Jurkat, Clone E6-1 (cell line): ENCODE data around the gene KCNMB4.
"Not testable (repeated sequence)": the region's sequence is repeated elsewhere in the genome, so short reads cannot be mapped to it uniquely, and the experiment has no call there.

Source experiments
- DNase-seq: peaks from one replicate; pipeline ENCODE4 v3.0.0-alpha.2; 2011; ENCODE audit warnings: low read depth, low spot score
- H3K4me3 ChIP-seq: 2 replicates; pipeline ENCODE4 v1.5.1; 2011; ENCODE audit warnings: mild to moderate bottlenecking, low read length, control low read depth, moderate library complexity

The KCNMB4 gene

DNA sequence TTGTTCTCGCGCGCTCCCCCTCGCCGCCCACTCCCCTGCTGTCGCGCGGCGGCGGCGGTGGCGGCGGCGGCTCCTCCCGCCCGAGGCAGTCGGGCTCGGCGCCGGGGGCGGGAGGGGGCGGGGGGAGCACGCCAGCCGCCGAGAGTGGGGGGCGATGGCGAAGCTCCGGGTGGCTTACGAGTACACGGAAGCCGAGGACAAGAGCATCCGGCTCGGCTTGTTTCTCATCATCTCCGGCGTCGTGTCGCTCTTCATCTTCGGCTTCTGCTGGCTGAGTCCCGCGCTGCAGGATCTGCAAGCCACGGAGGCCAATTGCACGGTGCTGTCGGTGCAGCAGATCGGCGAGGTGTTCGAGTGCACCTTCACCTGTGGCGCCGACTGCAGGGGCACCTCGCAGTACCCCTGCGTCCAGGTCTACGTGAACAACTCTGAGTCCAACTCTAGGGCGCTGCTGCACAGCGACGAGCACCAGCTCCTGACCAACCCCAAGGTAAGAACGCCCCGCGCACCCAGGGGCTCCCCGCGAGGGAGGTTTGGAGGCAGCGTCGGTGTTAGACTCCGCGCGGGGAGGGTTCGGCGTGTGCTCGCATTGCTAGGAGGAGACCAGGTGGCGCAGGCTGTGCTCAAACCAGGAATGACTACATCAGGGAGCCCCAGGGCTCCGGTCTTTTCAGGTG lies 629 bp downstream of the KCNMB4 start:
- peak; percentile 40 for DNase-seq
- peak overlapping the region; percentile 76 for H3K4me3 ChIP-seq

DNA sequence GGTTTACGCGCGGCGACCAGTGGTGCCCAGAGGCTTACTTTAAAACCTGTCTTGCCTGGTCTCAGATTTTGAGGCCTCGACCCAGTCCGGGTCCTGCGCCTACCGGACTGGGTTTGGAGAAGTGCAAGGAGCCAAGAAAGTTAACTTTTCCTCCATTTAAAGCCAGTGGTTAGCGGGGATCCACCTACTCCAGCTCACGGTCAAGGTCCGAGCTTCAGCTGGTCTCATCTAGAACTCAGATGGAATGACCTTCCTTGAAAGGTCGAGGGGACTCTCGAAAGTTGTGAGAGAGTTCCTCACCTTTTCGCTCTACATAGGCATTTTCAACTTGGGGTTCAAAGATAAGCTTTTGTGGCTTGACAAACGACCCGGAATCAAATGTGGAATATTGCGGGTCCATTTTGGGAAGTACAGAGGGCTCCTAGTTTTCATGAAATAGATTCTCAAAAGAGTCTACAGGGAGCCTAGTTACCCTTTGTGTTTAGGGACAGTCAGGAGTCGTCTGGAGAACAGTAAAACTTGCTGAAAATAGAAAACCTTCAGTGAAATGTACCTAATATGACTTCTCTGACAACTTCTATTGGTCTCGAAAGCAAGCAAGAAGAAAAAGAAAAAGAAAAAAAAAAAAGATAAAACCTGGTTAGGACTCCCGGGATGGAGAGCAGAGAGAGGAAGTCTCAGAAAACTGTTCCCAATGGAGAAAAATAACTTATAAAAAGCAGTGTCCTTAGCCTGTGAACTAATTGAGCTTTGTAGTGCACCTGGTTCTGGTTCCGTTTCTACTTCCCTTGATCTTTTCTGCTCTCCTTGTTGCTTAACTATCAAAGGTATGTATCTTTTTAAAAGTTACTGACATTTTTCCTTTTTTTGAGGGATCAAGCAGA lies 1.4 kb downstream of the KCNMB4 start:
- DNase-seq: no peak
- H3K4me3 ChIP-seq: peak overlapping the region; percentile 76

DNA sequence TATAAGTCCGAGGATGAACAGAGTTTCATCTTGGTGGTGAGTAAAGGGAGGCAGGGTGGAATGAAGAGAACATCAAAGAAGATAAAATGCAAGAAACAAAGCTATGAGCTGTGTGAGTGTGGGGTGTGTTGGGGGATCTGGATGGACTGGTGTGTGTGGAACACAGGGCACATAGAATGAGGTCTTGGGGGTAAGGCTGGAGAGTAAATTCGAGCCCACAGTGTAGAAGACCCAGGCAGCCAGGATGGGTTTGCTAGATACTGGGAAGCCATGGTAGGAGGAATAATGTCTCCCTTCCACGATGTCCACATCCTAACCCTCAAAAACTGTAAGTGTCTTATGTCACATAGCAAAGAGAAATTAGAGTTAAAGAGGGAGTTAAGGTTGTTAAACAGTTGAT lies 6.8 kb downstream of the KCNMB4 start:
- no peak overlapping the region for H3K4me3 ChIP-seq
- DNase-seq: no peak

DNA sequence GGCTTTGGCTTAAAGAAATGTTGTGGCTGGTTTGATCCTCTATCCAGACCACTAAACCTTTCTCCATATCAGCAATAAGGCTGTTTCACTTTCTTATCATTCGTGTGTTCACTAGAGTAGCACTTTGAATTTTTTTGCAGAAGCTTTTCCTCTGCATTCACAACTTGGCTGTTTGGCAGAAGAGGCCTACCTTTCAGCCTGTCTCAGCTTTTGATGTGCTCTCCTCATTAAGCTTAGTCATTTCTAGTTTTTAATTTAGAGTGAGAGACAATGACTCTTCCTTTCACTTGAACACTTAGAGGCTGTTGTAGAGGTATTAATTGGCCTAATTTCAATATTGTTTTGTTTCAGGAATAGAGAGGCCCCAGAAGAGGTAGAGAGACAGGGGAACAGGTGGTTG lies 13.8 kb downstream of the KCNMB4 start:
- no peak overlapping the region for H3K4me3 ChIP-seq
- no peak for DNase-seq

DNA sequence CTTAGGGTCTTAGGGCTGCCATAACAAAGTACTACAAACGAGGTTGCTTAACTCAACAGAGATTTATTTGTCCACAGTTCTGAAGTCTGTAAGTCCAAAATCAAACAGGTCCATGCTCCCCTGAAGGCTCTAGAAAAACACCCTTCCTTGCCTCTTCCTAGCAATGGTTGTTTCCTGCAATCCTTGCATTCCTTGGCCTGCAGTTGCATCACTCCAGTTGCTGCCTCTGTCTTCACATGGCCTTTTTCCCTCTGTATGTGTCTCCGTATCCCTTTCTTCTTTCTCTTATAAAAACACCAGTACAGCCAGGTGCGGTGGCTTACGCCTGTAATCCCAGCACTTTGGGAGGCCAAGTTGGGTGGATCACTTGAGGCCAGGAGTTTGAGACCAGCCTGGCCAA lies 17.4 kb downstream of the KCNMB4 start:
- DNase-seq: no peak
- no peak overlapping the region for H3K4me3 ChIP-seq

DNA sequence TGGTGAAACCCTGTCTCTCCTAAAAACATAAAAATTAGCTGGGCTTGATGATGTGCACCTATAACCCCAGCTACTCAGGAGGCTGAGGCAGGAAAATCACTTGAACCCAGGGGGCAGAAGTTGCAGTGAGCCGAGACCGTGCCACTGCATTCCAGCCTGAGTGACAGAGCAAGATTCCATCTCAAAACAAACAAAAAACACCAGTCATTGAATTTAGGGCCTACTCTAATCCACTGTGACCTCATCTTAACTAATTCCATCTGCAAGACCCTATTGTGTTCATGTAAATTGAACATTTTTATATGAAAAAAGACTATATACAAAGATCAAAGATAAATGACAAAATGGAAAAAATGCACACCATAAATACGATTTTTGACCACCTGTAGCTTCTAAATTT lies 17.8 kb downstream of the KCNMB4 start:
- no peak for DNase-seq

DNA sequence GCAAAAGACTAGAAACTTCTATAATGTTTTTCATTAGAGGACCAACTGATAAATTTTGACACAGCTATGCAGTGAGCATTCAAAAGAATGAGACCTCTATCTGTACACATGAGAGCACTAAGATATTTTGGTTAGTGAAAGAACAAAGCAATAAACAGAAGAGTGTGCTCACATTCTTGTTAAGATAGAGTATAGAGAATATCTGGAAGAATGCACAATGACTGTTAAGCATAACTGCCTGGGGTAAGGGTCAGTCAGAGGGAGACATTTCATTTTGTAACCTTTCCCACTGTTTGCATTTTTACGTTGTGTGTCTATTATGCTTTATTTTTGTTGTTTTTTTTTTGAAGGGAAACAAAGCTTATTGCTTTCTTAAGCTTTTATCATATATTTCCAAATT lies 20.7 kb downstream of the KCNMB4 start:
- DNase-seq: no peak

More for the DNA sequence above, 17.8 kb downstream of the KCNMB4 start:
- H3K4me3 ChIP-seq: no peak overlapping the region

DNA sequence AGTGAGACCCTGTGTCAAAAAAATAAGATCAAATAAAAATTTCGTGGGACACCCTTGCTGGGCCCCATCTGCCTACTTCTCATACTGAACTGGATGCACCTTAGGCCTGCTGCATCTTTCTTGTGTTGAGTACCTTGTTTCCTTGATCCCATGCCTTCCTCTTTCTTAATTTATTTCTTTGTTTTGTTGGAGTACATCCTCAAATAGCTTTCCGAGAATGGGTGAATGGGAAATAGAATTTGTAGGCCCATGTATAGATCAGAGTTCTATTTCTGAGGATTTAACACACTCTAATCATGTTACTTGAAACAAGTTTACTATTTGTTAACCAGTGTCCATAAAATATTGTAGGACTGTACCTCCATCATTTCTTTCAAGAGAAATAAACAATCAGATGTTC lies 23.6 kb downstream of the KCNMB4 start:
- H3K4me3 ChIP-seq: no peak overlapping the region
- no peak for DNase-seq

More for the DNA sequence above, 20.7 kb downstream of the KCNMB4 start:
- H3K4me3 ChIP-seq: no peak overlapping the region

DNA sequence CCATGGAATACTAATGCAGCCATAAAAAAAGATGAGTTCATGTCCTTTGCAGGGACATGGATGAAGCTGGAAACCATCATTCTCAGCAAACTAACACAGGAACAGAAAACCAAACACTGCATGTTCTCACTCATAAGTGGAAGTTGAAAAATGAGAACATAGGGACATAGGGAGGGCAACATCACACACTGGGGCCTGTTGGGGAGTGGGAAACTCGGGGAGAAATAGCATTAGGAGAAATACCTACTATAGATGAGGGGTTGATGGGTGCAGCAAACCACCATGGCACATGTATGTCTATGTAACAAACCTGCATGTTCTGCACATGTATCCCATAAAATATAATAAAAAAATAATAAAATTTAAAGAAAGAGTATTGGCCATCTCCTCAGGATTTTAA lies 26.5 kb downstream of the KCNMB4 start:
- DNase-seq, H3K4me3 ChIP-seq: not testable (repeated sequence)

DNA sequence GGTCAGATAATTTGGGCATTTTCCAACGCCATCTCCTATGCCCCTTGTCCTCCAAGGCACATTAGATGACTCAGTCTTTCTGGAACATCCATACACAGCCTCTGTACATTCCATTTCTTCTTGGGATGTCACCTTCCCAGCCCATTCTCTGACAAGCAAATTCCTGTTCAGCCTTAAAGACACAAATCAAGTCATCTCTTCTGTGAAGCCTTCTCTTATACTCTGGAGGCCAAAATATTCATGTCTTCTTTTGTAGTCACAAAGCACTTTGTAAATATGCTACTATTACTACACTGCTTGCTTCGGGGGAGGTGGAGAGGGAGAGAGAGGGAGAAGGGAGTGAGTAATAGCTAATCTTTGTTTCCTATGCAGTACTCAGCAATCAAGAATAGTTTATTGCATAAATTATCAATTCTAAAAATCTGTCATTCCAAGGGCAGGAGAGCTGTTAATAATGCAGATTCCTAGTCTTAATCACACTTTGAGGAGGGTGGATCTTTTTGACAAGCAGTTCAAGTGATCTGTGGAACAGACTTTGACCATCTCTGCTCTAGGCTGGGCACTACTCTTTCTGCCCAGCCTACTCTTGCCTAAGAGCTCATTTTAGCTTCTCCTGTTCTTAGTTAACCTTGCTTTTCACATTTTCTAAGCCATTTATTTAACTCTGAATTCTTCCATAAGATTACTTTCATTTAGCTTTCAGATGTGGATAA lies 27.9 kb downstream of the KCNMB4 start:
- DNase-seq: no peak
- H3K4me3 ChIP-seq: no peak overlapping the region

DNA sequence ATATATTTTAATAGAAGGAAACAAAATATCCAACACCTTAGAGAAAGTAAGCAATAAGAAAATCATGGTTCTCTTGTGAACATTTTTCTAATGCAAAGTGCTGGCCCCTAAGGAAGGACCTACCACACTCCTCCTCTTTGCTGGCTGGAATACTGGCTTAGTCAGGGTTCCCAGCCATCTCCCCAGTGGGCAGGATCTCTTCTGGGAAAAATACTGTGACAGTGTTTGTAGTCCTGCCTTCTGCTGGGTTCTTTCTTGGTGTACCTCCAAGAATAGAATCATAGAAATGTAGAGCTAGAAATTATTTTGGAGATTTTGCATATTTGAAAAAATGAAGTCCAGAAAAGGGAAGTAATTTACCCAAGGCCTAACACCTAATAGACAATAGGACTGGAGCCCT lies 31.9 kb downstream of the KCNMB4 start:
- DNase-seq: no peak
- no peak overlapping the region for H3K4me3 ChIP-seq

DNA sequence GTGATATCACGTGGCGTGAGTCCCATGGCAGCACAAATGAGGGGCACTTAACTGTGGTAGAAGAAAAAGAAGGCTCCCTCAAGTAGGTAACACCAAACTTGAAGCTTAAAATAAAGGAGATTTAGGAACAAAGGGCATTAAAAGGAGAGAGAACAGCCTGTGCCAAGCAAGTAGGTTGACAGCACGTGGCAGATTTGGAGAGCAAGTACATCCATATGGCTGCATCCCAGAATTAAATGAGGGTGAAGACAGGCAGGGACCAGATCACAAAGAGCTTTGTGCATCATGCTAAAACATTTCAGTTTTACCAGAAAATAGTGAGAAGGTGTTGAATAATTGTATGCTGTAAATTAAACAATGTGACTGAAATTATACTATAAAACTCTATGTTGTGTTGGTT lies 32.8 kb downstream of the KCNMB4 start:
- no peak overlapping the region for H3K4me3 ChIP-seq

DNA sequence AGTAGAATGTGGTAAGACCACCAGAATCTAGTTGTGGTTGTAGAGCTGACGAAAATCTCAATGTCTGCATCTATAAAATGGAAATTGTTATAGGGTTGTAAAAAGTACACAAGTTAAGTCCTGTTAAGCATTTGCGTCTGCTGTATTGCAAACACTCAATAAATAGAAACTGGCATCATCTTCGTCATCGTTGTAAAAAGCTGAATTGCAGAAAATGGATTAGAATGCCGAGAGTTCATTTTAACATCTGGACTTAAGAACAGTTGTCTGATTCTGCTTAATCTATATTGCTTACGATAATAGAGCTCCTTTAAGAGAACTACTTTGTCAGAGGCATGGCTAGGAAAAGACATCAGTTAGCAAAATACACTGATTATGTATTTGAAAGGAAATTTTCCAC lies 33.2 kb downstream of the KCNMB4 start:
- DNase-seq: no peak
- H3K4me3 ChIP-seq: no peak overlapping the region

More for the DNA sequence above, 32.8 kb downstream of the KCNMB4 start:
- DNase-seq: no peak

DNA sequence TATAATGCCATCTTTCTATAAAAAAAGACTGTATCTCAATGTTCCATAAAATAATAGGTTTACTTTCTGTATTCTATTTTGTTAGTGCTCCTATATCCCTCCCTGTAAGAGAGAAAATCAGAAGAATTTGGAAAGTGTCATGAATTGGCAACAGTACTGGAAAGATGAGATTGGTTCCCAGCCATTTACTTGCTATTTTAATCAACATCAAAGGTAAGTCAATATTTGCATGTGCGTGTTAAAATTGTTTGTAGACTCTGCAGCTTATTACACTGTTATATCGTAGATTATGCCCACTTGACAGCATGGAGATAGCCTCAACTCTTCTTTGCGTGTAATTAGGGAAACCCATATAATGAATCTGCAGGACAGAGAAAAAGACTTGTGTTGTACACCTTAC lies 34.0 kb downstream of the KCNMB4 start:
- DNase-seq: no peak
- H3K4me3 ChIP-seq: no peak overlapping the region

DNA sequence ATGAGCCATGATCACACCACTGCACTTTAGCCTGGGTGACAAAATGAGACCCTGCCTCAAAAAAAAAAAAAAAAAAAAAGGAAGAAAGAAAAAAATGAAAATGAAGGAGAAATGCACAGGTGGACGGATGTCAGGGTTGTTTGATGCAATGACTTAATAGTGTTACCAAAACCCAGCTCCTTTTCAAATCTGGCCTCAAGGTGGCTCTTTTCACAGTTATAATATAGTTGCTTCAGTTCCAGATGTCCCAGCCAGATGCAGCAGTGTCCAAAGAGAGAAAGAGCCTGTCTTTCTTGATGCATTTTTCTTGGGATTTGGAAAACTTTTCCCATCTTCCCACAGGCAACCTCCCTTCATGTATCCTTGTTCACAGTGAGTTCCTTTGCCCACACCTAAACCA lies 36.5 kb downstream of the KCNMB4 start:
- DNase-seq: no peak
- no peak overlapping the region for H3K4me3 ChIP-seq

DNA sequence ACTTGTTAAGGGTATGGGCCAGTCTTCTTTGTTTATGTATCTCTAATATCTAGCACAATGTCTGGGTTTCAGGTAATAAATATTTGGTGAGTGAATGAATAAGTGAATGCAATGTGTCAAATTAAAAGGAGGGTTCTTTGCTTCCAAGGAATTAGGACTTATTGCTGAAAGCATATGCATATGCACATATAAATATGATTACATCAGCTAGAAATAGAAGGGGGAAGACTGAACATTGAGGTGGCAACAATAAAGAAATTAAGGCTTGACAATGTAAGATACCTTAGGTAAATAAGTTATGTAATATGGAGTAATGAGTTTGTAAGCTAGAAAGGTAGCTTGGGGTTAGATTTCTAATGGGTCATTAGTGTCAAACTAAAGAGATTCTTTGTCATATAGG lies 37.7 kb downstream of the KCNMB4 start:
- H3K4me3 ChIP-seq: no peak overlapping the region
- DNase-seq: no peak

DNA sequence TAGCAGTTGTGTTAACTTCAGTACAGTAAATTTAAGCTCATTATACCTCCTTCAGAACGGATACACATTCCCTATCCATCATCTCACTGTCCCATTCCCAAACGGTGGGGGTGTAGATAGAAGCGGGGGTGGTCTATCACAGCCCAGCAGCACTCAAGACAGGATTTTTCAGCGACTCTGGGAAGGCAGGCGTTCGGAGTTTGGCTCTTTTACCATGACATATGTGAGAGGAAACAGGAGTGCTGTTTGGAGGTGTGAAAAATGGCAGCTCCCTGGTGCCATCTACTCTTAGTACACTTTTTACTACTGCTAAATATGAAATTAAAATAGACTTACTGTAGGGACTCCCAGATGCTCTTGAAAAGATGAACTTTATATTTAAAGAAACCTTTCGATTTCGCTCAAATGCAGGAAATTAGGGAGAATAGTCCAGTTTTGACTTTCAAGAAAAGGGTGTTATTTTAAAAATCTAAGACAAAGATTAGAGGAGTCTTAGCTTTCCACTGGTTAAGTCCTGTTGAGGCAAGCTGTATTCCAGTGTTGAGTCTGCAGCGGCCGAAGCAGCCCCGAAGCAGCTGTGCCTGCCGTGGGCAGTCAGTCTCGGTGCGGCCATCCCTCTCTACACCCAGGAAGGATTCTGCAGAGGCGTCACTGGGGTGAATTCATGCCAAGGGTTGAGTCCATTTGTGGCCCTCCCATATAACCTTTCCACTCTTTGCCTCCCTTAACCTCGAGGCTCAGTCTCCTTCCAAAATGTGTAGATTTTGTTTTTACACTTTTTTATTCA lies 42.1 kb downstream of the KCNMB4 start:
- DNase-seq: no peak
- no peak overlapping the region for H3K4me3 ChIP-seq

DNA sequence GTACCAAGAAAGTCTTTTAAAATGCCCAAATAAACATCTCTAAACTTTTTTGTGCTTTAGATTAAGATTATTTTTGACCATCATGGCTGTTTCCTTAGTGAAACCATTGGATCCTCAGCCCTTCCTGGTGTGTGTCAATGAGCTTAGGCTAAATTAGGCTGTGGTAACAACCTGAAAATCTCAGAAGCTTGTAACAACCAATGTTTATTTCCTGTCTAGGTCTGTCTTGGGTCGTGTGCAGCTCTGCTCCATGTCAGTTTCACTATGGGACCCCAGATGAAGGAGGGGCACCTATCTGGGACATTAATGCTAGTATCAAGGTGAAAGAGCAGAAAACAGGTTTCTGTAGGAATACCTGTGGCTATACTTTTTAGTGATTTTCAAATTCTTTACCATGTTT lies 49.9 kb downstream of the KCNMB4 start:
- DNase-seq: no peak

DNA sequence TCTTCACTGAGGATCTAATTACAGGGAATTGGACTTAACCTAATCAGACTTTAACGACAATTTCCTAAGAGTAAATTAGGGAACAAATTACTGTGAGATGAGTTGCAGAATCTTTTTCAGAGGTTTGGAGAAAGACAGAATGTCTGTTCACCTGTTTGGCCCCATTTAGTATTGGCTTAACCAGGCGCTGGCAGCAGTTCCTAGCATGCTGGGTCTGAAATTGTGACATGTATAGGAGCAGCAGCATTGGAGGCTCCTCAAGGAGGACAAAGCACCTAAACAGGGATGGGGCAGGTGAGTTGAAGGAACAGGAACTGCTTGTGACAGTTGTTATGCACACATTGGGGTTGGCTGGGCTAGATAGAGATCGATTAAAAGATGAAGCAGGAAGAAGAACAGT lies 51.0 kb downstream of the KCNMB4 start:
- no peak for DNase-seq
- H3K4me3 ChIP-seq: no peak overlapping the region

More for the DNA sequence above, 49.9 kb downstream of the KCNMB4 start:
- H3K4me3 ChIP-seq: no peak overlapping the region
